ENCODE measurements around the gene C10orf90. TPM values are rescaled to one million over a fixed set of nuclear protein-coding genes. Genes with fewer than 3 reads are reported as not detected.

C10orf90 gene
- total and polyA plus RNA-seq, 9 donors: not detected

GRCh38 chr10:126468876-126469643 lies 201.4 kb downstream of the C10orf90 start:
- Histone ChIP-seq H3K9me3 (no peaks in the 10 kb centered on the region), H3K36me3 (no peaks in the 10 kb centered on the region), H3K27ac (no peak overlapping the region), H3K4me3 (no peak overlapping the region), H3K4me1 (ENCODE audit: insufficient read depth) (no peaks in the 10 kb centered on the region), H3K27me3 (no peaks in the 10 kb centered on the region)
- DNase-seq: no peak
- intact Hi-C loops (cut with DNase I): no loop called here
- no peak for TF ChIP-seq EP300 (IDR thresholded peaks at IDR 0.05)
- TF ChIP-seq POLR2A (IDR thresholded peaks at IDR 0.05): no peak
- TF ChIP-seq CTCF (IDR thresholded peaks at IDR 0.05): no peak
- 80 to 83% (median 81%) methylated on average over 5 of the region's 5 CpGs for WGBS, 3 donors

- H3K27ac ChIP-seq: no peak overlapping the region
- no peaks in the 10 kb centered on the region for H3K36me3 ChIP-seq
- intact Hi-C loops (cut with DNase I): no loop called here
- TF ChIP-seq CTCF (IDR thresholded peaks at IDR 0.05) (no peak), EP300 (IDR thresholded peaks at IDR 0.05) (no peak)
- WGBS, 3 donors: 81 to 84% (median 83%) methylated on average over 4 of the region's 4 CpGs
- DNase-seq: no peak
- H3K4me1 ChIP-seq (ENCODE audit: insufficient read depth): no peaks in the 10 kb centered on the region
- no peak overlapping the region for H3K4me3 ChIP-seq
- H3K27me3 ChIP-seq: no peaks in the 10 kb centered on the region
- H3K9me3 ChIP-seq: no peaks in the 10 kb centered on the region
These were observed 202.0 kb downstream of the C10orf90 start for GRCh38 chr10:126468467-126468866.

GRCh38 chr10:126465771-126466170 lies 204.7 kb downstream of the C10orf90 start:
- no peak overlapping the region for H3K27ac ChIP-seq
- H3K9me3 ChIP-seq: no peaks in the 10 kb centered on the region
- DNase-seq: no peak
- no peak overlapping the region for H3K4me3 ChIP-seq
- no peaks in the 10 kb centered on the region for H3K36me3 ChIP-seq
- H3K4me1 ChIP-seq (ENCODE audit: insufficient read depth): no peaks in the 10 kb centered on the region
- H3K27me3 ChIP-seq: no peaks in the 10 kb centered on the region
- intact Hi-C loops (cut with DNase I): no loop called here
- 4 to 18% (median 12%) methylated on average over 1 of the region's 1 CpG for WGBS, 3 donors
- TF ChIP-seq POLR2A (IDR thresholded peaks at IDR 0.05): no peak
- no peak for TF ChIP-seq CTCF (IDR thresholded peaks at IDR 0.05)
- TF ChIP-seq EP300 (IDR thresholded peaks at IDR 0.05): no peak

- 73 to 78% (median 73%) methylated on average over 11 of the region's 11 CpGs for whole genome bisulfite sequencing, 3 donors
- H3K4me3 ChIP-seq: no peak overlapping the region
These were observed 207.2 kb downstream of the C10orf90 start for GRCh38 chr10:126463286-126463685.

More at GRCh38 chr10:126463286-126463685, 207.2 kb downstream of the C10orf90 start:
- no peak for DNase-seq
- no peaks in the 10 kb centered on the region for H3K36me3 ChIP-seq
- H3K9me3 ChIP-seq: no peaks in the 10 kb centered on the region
- H3K27me3 ChIP-seq: no peaks in the 10 kb centered on the region
- no peaks in the 10 kb centered on the region for H3K4me1 ChIP-seq (ENCODE audit: insufficient read depth)
- TF ChIP-seq EP300 (IDR thresholded peaks at IDR 0.05) (no peak), POLR2A (IDR thresholded peaks at IDR 0.05) (no peak), CTCF (IDR thresholded peaks at IDR 0.05) (no peak)
- intact Hi-C loops (cut with DNase I): no loop called here
- H3K27ac ChIP-seq: no peak overlapping the region

Data from ovary (tissue), 9 donors.